ENCODE results near the gene ZBTB44.

ZBTB44 gene

DNA sequence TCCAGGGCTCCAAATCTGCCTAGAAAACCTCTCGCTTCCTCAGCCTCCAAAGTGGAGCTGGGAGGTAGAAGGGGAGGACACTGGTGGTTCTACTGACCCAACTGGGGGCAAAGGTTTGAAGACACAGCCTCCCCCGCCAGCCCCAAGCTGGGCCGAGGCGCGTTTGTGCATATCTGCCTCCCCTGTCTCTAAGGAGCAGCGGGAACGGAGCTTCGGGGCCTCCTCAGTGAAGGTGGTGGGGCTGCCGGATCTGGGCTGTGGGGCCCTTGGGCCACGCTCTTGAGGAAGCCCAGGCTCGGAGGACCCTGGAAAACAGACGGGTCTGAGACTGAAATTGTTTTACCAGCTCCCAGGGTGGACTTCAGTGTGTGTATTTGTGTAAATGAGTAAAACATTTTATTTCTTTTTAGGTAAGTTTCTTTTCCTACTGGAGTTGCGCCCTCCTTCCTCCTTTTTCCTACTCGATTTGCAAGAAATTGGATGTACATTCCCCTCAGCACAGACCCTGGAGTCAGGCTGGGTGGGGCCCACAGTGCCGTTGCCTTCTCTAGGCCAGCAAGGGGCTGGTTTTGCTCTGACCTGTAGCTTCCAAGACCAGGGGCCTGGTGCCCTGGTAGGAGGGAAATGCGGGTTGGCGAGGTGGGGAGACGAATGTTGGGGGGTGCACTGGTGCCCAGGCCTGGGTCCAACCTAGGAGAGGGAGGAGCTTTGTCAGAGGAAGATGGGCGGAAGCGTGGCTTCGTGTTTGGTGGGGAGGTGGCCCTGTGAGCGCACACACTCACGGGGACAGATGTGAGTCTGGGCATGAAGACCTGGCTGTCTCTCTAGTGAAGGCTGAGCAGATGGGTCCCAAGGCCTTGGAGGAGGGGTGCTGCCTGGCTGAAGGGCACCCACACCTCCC lies 104.5 kb downstream of the ZBTB44 start:
- TF ChIP-seq, protein P1, sequence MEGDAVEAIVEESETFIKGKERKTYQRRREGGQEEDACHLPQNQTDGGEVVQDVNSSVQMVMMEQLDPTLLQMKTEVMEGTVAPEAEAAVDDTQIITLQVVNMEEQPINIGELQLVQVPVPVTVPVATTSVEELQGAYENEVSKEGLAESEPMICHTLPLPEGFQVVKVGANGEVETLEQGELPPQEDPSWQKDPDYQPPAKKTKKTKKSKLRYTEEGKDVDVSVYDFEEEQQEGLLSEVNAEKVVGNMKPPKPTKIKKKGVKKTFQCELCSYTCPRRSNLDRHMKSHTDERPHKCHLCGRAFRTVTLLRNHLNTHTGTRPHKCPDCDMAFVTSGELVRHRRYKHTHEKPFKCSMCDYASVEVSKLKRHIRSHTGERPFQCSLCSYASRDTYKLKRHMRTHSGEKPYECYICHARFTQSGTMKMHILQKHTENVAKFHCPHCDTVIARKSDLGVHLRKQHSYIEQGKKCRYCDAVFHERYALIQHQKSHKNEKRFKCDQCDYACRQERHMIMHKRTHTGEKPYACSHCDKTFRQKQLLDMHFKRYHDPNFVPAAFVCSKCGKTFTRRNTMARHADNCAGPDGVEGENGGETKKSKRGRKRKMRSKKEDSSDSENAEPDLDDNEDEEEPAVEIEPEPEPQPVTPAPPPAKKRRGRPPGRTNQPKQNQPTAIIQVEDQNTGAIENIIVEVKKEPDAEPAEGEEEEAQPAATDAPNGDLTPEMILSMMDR (IDR thresholded peaks at IDR 0.05; ENCODE audit: borderline replicate concordance, insufficient read depth, low read depth, low read length) = no peak
- H3K4me3 ChIP-seq (ENCODE audit: low read depth, low read length) = no peak overlapping the region

DNA sequence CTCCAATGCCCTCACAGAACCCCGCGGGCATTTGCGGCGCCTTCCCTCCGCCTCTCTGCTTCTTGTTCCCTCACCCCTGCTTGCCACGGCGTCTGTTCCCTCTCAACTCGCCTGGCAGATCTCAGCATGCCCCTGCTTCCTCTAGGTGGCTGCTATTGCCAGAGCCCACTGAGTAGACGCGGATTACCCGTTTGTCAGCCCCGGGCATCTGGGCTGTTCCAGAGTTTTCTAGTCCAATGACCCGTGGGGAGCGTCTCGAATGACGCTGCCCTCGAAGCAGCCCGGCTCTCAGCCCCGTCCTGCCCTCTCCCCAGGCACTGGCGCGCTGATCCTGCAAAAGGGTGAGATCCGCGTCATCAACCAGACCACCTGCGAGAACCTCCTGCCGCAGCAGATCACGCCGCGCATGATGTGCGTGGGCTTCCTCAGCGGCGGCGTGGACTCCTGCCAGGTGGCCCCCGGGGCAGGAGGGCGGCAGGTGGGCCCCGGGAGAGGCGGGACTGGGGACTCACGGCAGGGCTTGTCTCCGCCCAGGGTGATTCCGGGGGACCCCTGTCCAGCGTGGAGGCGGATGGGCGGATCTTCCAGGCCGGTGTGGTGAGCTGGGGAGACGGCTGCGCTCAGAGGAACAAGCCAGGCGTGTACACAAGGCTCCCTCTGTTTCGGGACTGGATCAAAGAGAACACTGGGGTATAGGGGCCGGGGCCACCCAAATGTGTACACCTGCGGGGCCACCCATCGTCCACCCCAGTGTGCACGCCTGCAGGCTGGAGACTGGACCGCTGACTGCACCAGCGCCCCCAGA lies 105.4 kb downstream of the ZBTB44 start:
- TF ChIP-seq, protein P1 (IDR thresholded peaks at IDR 0.05; ENCODE audit: borderline replicate concordance, insufficient read depth, low read depth, low read length) = no peak
- no peak overlapping the region for H3K4me3 ChIP-seq (ENCODE audit: low read depth, low read length)

DNA sequence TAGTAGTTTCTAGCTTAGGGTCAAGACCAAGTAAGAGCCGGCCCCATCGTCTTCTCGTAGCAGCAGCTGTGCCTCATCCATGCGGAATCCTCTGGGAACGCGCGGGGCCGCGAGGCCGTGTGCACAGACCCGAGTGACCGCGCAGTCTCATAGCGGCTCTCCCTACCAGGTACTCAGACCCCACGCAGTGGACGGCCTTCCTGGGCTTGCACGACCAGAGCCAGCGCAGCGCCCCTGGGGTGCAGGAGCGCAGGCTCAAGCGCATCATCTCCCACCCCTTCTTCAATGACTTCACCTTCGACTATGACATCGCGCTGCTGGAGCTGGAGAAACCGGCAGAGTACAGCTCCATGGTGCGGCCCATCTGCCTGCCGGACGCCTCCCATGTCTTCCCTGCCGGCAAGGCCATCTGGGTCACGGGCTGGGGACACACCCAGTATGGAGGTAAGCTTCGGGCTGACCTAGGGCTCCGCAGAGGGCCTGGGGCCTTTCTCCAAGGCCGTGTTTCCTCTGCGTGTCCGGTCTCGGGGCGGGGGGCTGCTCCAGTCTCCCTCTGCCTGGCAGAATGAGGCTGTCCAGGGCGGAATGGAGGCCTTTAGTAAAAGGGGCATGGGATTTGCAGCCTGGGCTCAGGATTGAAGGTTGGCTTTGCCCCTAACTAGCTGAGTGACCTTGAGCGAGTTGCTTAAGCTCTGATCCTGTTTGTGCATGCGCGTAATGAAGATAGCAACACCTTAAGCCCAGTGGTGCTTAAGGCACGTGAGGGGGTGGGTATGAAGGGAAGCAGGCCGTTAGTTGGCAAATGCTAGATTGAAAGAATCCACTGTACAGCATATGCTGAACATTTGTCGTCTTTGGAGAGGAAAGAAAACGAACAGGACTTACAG lies 106.2 kb downstream of the ZBTB44 start:
- TF ChIP-seq, protein P1 (IDR thresholded peaks at IDR 0.05; ENCODE audit: borderline replicate concordance, insufficient read depth, low read depth, low read length) = no peak

DNA sequence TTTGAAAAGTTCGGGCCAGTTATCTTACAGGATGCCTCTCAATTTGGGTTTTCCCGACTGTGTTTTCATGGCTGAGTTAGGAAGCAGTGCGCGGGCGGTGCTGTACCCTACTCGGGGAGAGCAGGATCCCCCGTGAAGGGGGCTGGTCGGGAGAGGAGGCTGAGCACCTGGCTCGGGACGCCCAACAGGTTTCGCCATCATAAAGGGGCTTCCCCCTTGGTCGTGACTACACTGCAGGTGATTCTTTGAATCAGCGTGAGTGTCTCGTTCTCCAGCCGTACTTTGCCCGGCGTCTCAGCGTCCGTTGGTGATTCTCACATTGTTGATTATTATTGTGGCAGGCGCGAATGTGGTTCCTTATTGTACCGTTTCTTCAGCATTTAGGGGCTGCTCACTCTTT lies 108.6 kb downstream of the ZBTB44 start:
- TF ChIP-seq, protein P1 (IDR thresholded peaks at IDR 0.05; ENCODE audit: borderline replicate concordance, insufficient read depth, low read depth, low read length) = no peak
- H3K4me3 ChIP-seq (ENCODE audit: low read depth, low read length) = no peak overlapping the region

More for the DNA sequence above, 106.2 kb downstream of the ZBTB44 start:
- no peak overlapping the region for H3K4me3 ChIP-seq (ENCODE audit: low read depth, low read length)

DNA sequence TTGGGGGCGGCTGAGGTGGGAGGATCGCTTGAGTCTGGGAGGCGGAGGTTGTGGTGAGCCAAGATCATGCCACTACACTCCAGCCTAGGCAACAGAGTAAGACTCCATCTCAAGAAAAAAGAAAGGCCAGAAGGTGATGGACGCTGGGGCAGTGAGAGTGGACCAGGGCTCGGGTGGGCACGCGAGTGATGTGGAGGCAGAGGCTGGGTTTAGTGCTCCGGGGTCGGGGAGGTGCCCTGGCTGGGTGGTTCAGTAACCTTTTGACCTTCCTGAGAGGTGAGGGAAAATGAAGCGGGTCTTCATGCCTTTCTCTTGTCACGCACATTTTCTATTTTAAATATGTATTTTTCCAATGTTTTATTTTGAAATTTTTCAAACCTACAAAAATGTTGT lies 110.0 kb downstream of the ZBTB44 start:
- TF ChIP-seq, protein P1 (IDR thresholded peaks at IDR 0.05; ENCODE audit: borderline replicate concordance, insufficient read depth, low read depth, low read length) = no peak
- no peak overlapping the region for H3K4me3 ChIP-seq (ENCODE audit: low read depth, low read length)

DNA sequence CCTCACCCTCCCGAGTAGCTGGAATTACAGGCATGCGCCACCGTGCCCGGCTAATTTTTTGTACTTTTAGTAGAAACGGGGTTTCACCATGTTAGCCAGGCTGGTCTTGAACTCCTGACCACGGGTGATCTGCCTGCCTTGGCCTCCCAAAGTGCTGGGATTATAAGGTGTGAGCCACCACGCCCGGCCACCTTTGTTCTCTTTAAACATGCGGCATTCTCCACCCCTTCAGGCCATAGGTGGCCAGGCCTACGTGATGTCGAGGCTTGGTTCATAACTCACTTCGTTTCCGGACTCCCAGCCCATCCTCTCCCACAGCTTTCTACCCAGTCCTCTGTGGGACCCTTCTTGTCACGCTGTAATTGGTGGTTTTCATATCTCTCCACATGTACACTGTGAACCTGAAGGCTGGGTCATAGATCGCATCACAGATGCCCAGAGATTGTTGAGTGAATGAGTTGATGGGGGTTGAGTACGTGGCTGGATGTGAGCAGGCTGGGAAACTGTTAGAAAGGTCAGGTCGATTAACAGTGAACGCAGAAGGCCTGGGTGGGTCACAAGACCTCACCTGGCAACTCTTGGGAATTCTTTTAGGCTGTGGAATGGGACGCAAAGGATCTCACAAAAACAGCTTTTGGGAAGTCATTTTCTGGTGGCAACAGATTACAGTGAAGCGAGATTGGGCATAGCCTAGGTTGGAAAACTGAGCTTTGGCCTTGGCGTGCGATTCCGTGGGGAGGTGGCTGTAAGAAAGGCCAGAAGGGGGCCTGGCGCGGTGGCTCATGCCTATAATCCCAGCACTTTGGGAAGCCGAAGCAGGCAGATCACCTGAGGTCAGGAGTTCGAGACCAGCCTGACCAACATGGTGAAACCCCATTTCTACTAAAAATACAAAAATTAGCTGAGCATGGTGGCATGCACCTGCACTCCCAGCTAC lies 110.7 kb downstream of the ZBTB44 start:
- TF ChIP-seq, protein P1 (IDR thresholded peaks at IDR 0.05; ENCODE audit: borderline replicate concordance, insufficient read depth, low read depth, low read length) = no peak
- no peak overlapping the region for H3K4me3 ChIP-seq (ENCODE audit: low read depth, low read length)
